ENCODE measurements around the gene S100Z. TPM values are rescaled to one million over a fixed set of nuclear protein-coding genes. Genes with fewer than 3 reads are reported as not detected.

The S100Z gene
- total RNA-seq: not detected in 2 replicates

GRCh38 chr5:76849419-76850291, at the start of gene S100Z:
TSS of gene S100Z (plus strand) at chr5:76850014. CDS start at chr5:76875360, 25,346 bp downstream.

GRCh38 chr5:76818844-76819831, 30.7 kb upstream of the S100Z start, which contains the start of gene F2RL1:
TSS of gene F2RL1 (plus strand) at chr5:76819030. CDS start at chr5:76819183, 153 bp downstream.

GRCh38 chr5:76952795-76953536, 103.2 kb downstream of the S100Z start, which contains the start of gene CRHBP:
TSS of gene CRHBP (plus strand) at chr5:76953045. CDS start at chr5:76953135, 90 bp downstream.

Other genes starting within 250 kb of the S100Z start
- gene F2RL2, start 226.6 kb upstream of the S100Z start, total RNA-seq: 6.1 and 8.2 TPM in 2 replicates
- 121 and 122 TPM in 2 replicates for gene F2R, start 133.9 kb upstream of the S100Z start, total RNA-seq
- 16.7 and 30.1 TPM in 2 replicates for gene F2RL1, start 31.0 kb upstream of the S100Z start, total RNA-seq
- 0.69 and 0.73 TPM in 2 replicates for gene CRHBP, start 103.0 kb downstream of the S100Z start, total RNA-seq
- 19.3 and 21.4 TPM in 2 replicates for gene AGGF1, start 180.4 kb downstream of the S100Z start, total RNA-seq
- 7.4 and 7.6 TPM in 2 replicates for gene ZBED3, start 237.3 kb downstream of the S100Z start, total RNA-seq

All from cardiac ventricle fibroblast (primary cell).